Smooth muscle cell of the coronary artery (primary cell): ENCODE measurements around the gene CFAP97D2. TPM values are rescaled to one million over a fixed set of nuclear protein-coding genes. Genes with fewer than 3 reads are reported as not detected.

Experiments used
- total RNA-seq: library from RNA; depleted of rRNA; stranded (reverse); fragments of >200 nt; gene quantifications from 2 replicates; pipeline ENCODE4 v1.2.3, GENCODE V29; 2014; ENCODE audit warnings: low replicate concordance

CFAP97D2 gene
- not detected in 2 replicates for total RNA-seq

DNA sequence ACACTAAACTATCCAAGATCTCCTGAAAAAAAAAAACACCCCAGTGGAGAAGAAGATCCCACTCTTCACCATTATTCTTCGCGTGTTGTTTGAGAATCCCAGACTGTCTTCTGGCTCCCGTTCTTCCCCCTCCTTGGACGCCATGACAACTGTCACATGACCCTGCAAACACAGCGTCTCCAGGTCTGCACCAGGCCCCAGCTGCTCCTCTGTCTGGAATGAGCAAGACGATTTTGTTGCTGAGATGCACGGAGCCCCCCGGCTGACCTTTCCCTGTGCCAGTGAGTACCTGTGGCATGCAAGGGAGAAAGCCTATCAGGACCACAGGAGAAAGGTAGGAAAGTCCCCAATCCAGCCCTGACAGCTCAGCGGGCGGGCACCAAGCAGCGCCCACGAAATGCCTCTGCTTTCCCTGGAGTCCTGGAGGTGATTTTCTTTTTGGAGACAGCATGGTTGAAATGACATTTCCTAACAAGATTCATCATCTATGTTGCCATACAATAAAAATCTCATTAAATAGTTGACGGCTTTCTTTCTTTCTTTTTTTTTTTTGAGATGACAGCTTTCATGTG, at the start of gene CFAP97D2:
Gene CFAP97D2 (plus strand): TSS at position 171 of the 572 bp plus-strand sequence. CDS start 74 bp downstream, at position 245.

DNA sequence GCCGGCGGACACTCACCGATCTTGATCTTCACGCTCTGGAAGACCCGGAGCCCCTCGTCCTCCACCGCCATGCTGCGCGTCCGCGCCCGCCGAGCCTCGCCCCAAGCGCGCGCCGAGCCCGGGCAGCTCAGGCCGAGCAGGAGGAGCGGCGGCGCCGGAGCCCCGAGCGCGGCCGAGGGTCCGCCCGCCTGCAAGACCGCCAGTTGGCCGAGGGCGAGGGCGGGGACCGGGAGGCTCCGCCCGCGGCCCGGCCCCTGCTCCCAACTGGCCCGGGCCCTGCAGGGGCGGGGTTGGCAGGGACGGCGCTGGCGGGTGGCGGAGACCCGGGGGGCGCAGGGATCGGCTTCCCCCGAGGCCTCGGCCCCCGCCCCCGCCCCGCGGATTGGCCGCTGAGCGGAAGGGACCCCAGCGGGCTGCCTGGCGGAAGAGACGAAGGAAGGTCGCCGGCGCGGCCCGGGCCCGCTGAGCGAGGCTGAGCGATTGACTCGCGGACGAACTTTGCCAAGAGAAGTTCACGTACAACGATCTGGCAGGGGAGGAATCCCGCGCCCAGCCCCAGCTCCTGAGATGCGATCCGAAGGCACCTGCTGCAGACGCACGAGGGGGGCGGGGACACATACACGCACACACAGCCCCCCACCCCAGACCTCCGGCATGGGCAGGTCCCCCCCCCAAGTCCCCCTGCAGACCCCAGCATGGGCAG, 46.5 kb upstream of the CFAP97D2 start, which contains the start of gene RASA3:
Gene RASA3 (minus strand): TSS at position 205 of the 703 bp plus-strand sequence. CDS start 134 bp downstream, at position 71.

DNA sequence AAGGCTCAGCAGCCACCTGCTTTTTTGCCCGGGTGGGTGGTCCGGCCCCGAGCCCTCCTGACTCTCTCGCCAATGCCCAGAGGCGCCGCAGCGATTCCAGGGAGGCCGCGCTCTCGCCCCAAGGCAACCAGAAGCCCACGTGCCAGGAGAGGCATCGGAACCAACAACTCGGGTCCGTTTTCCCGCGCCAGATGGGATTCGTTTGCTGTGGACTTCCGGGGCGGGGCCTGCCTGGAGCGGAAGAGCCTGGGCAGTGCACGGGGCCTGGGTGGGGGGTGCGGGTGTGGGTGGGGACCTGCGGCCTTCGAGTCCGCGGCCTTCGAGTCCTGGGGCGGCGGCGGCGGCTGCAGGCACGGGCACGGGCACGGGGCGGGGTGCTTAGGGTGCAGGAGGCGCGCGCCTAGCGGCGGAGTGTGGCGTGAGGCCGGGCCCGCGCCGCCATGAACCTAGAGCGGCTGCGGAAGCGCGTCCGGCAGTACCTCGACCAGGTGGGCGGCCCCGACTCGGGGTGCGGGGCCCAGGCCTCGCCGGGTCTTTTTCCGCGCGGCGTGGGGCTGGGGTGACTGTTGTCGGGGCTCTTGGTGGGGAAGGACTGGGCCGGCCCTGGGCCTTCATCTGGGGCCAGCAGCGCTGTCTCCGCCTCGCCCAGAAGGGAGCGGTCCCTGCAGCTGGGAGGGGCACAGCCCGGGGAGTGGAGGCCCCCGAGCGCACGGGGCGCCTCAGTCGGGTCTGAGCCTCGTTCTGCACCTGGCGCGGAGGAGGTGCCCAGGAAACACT, 55.8 kb downstream of the CFAP97D2 start, which contains the start of gene CDC16:
Gene CDC16 (plus strand): TSS at position 253 of the 777 bp plus-strand sequence. CDS start 188 bp downstream, at position 441.

Other genes starting within 250 kb of the CFAP97D2 start
- gene C13orf46, start 205.2 kb upstream of the CFAP97D2 start, total RNA-seq: 0.12 and 0.23 TPM in 2 replicates
- gene RASA3, start 46.6 kb upstream of the CFAP97D2 start, total RNA-seq: 27.1 and 28.4 TPM in 2 replicates
- gene CDC16, start 55.6 kb downstream of the CFAP97D2 start, total RNA-seq: 33.7 and 35.9 TPM in 2 replicates
- 13.6 and 14.1 TPM in 2 replicates for gene UPF3A, start 102.3 kb downstream of the CFAP97D2 start, total RNA-seq
- 8.2 and 10.1 TPM in 2 replicates for gene CHAMP1, start 135.2 kb downstream of the CFAP97D2 start, total RNA-seq